H1 (cell line): ENCODE measurements around the gene SBK1. TPM values are rescaled to one million over a fixed set of nuclear protein-coding genes. Genes with fewer than 3 reads are reported as not detected.
A peak's percentile ranks its signal among the peaks of the same experiment; 100 is the strongest.

Experiments
- CTCF ChIA-PET: fragments of 300-600 bp; sonication (Branson Sonifier 250); formaldehyde crosslinking; loops from one replicate; lab custom pipeline; 2021; ENCODE audit not compliant: partially characterized antibody; lab: Charles Lee
- POLR2A ChIA-PET: fragments of 300-600 bp; sonication (Branson Sonifier 250); formaldehyde crosslinking; loops from one replicate; lab custom pipeline; 2021; ENCODE audit warnings: inconsistent platforms; ENCODE audit not compliant: partially characterized antibody; lab: Charles Lee
- DNase-seq, 2 experiments: peaks; one replicate each; pipeline versions ENCODE4 v3.0.0 to v3.0.0-alpha.2; 2010 to 2022; ENCODE audit warnings: low spot score in 2 of 2, low read depth in 1 of 2, mixed read lengths in 1 of 2
- FAIRE-seq: peaks from 2 replicates; lab custom pipeline; 2011; peaks lifted over from hg19 to GRCh38; lab: Jason Lieb, UNC
- H2AFZ ChIP-seq: 2 replicates; pipeline ENCODE4 v1.8.1; 2012; ENCODE audit warnings: low read length, inconsistent platforms
- H2AK5ac ChIP-seq: 2 replicates; pipeline ENCODE4 v1.6.1; 2013; ENCODE audit warnings: low read depth, low read length
- H2BK120ac ChIP-seq: replicated peaks from 2 replicates; pipeline ENCODE3; 2013; ENCODE audit warnings: low read depth, low read length, inconsistent platforms
- H2BK12ac ChIP-seq: 2 replicates; pipeline ENCODE4 v1.6.1; 2013; ENCODE audit warnings: low read depth, low read length
- H2BK15ac ChIP-seq: 2 replicates; pipeline ENCODE4 v1.6.1; 2013; ENCODE audit warnings: low read length
- H2BK20ac ChIP-seq: 2 replicates; pipeline ENCODE4 v1.6.1; 2013; ENCODE audit warnings: low read length
- H2BK5ac ChIP-seq: 2 replicates; pipeline ENCODE4 v1.6.1; 2013; ENCODE audit warnings: low read depth, low read length
- H3K14ac ChIP-seq: 2 replicates; pipeline ENCODE4 v1.6.1; 2013; ENCODE audit warnings: inconsistent platforms; ENCODE audit not compliant: insufficient read length
- H3K18ac ChIP-seq: 2 replicates; pipeline ENCODE4 v1.6.1; 2013; ENCODE audit warnings: low read length; ENCODE audit errors: extremely low read depth
- H3K23ac ChIP-seq: 2 replicates; pipeline ENCODE4 v1.6.1; 2013; ENCODE audit warnings: inconsistent platforms; ENCODE audit not compliant: insufficient read length
- H3K23me2 ChIP-seq: 2 replicates; pipeline ENCODE4 v1.6.1; 2013; ENCODE audit warnings: low read depth, low read length
- H3K27ac ChIP-seq: 2 replicates; pipeline ENCODE4 v1.6.1; 2011; ENCODE audit warnings: low read depth, low read length, inconsistent platforms
- H3K27me3 ChIP-seq, 4 experiments: replicated peaks in 1 of 4; 1 replicate in 1 of 4; 2 replicates in 3 of 4; pipeline versions ENCODE4 v1.6.1 to v1.8.1; 2011 to 2013; ENCODE audit warnings: low read length in 3 of 4, mild to moderate bottlenecking in 3 of 4, inconsistent platforms in 2 of 4, mixed read lengths in 2 of 4, moderate library complexity in 1 of 4; ENCODE audit not compliant: control insufficient read depth in 3 of 4, insufficient read depth in 3 of 4; ENCODE audit errors: extremely low read depth in 1 of 4
- H3K36me3 ChIP-seq, 4 experiments: 2 replicates each; pipeline versions ENCODE4 v1.6.1 to v1.8.1; 2011 to 2013; ENCODE audit warnings: mild to moderate bottlenecking in 4 of 4, low read length in 3 of 4, moderate library complexity in 2 of 4, control low read depth in 1 of 4, inconsistent platforms in 1 of 4; ENCODE audit not compliant: insufficient read depth in 4 of 4, control insufficient read depth in 2 of 4
- H3K4ac ChIP-seq: replicated peaks from 2 replicates; pipeline ENCODE3; 2013; ENCODE audit warnings: low read length, low read depth, mixed read lengths, inconsistent platforms; ENCODE audit not compliant: insufficient read length
- H3K4me1 ChIP-seq, 4 experiments: replicated peaks in 1 of 4; 1 replicate in 1 of 4; 2 replicates in 3 of 4; pipeline versions ENCODE4 v1.6.1 to v1.8.1; 2011 to 2013; ENCODE audit warnings: low read length in 3 of 4, inconsistent platforms in 2 of 4, mixed read lengths in 1 of 4; ENCODE audit not compliant: insufficient read depth in 4 of 4, control insufficient read depth in 3 of 4
- H3K4me2 ChIP-seq, 2 experiments: 2 replicates each; pipeline versions ENCODE4 v1.6.1 to v1.8.1; 2011 to 2013; ENCODE audit warnings: low read depth in 2 of 2, low read length in 2 of 2, control low read depth in 1 of 2, inconsistent platforms in 1 of 2, mild to moderate bottlenecking in 1 of 2; ENCODE audit not compliant: insufficient read depth in 1 of 2
- H3K4me3 ChIP-seq, 4 experiments: fragments of 200-600, 300-600 bp in 1 of 4; sonication (generic), shearing (Covaris generic), sonication (Bioruptor Twin) in 1 of 4; 2 replicates each; pipeline versions ENCODE4 v1.5.1 to v1.8.1; 2011 to 2016; ENCODE audit warnings: low read length in 4 of 4, low read depth in 3 of 4, control low read depth in 2 of 4, inconsistent platforms in 2 of 4, mild to moderate bottlenecking in 2 of 4, mixed read lengths in 1 of 4, moderate library complexity in 1 of 4; ENCODE audit not compliant: insufficient read depth in 2 of 4; ENCODE audit errors: extremely low read depth in 1 of 4
- H3K56ac ChIP-seq: replicated peaks from 2 replicates; pipeline ENCODE3; 2013; ENCODE audit warnings: low read depth, mild to moderate bottlenecking, mixed read lengths, low read length, inconsistent platforms; ENCODE audit not compliant: insufficient read length
- H3K79me1 ChIP-seq: 2 replicates; pipeline ENCODE4 v1.6.1; 2013; ENCODE audit warnings: low read depth, low read length, control low read depth
- H3K79me2 ChIP-seq, 2 experiments: 2 replicates each; pipeline versions ENCODE4 v1.6.1 to v1.8.1; 2012 to 2013; ENCODE audit warnings: low read length in 2 of 2, mild to moderate bottlenecking in 2 of 2, inconsistent platforms in 1 of 2; ENCODE audit not compliant: insufficient read depth in 2 of 2, control insufficient read depth in 1 of 2
- H3K9ac ChIP-seq, 4 experiments: replicated peaks in 1 of 4; 1 replicate in 1 of 4; 2 replicates in 3 of 4; pipeline versions ENCODE4 v1.6.1 to v1.8.1; 2011 to 2013; ENCODE audit warnings: low read depth in 3 of 4, low read length in 3 of 4, control low read depth in 2 of 4, mild to moderate bottlenecking in 2 of 4, moderate library complexity in 2 of 4, inconsistent platforms in 1 of 4; ENCODE audit errors: extremely low read depth in 1 of 4
- H3K9me3 ChIP-seq, 2 experiments: 2 replicates each; pipeline versions ENCODE4 v1.6.1 to v1.8.1; 2012 to 2013; ENCODE audit warnings: mild to moderate bottlenecking in 2 of 2, moderate library complexity in 2 of 2, control low read depth in 1 of 2, inconsistent platforms in 1 of 2, low read depth in 1 of 2, low read length in 1 of 2, mixed read lengths in 1 of 2; ENCODE audit not compliant: insufficient read depth in 2 of 2
- H4K20me1 ChIP-seq, 2 experiments: replicated peaks in 1 of 2; 2 replicates each; pipeline versions ENCODE3 to v1.8.1; 2011 to 2013; ENCODE audit warnings: inconsistent platforms in 2 of 2, low read length in 2 of 2, mild to moderate bottlenecking in 1 of 2; ENCODE audit not compliant: insufficient read depth in 2 of 2, control insufficient read depth in 1 of 2
- H4K5ac ChIP-seq: 2 replicates; pipeline ENCODE4 v1.6.1; 2013; ENCODE audit warnings: low read length, low read depth, mixed read lengths, inconsistent platforms; ENCODE audit not compliant: insufficient read length
- H4K8ac ChIP-seq: 2 replicates; pipeline ENCODE4 v1.8.0; 2013; ENCODE audit warnings: mild to moderate bottlenecking, moderate library complexity, low read length, inconsistent platforms; ENCODE audit not compliant: insufficient read depth; ENCODE audit errors: extremely low read depth
- H4K91ac ChIP-seq: replicated peaks from 2 replicates; pipeline ENCODE3; 2013; ENCODE audit warnings: low read length, mixed read lengths, inconsistent platforms; ENCODE audit not compliant: insufficient read length
- BRCA1 ChIP-seq: IDR thresholded peaks from 2 replicates; pipeline ENCODE4 v1.6.1; 2012; ENCODE audit warnings: low read depth, low read length, improper control_type of control experiment
- EGR1 ChIP-seq: IDR thresholded peaks from 2 replicates; pipeline ENCODE4 v1.6.1; 2011; ENCODE audit warnings: low read depth, low read length, borderline replicate concordance
- KDM5A ChIP-seq: fragments of 200-600 bp; IDR thresholded peaks from 2 replicates; pipeline ENCODE4 v1.7.1; 2012; ENCODE audit warnings: mild to moderate bottlenecking, low read length, inconsistent platforms, mixed read lengths
- POU5F1 ChIP-seq: IDR thresholded peaks from 2 replicates; pipeline ENCODE4 v1.6.1; 2011; ENCODE audit warnings: low read depth, mild to moderate bottlenecking, low read length, moderate library complexity
- SP2 ChIP-seq: IDR thresholded peaks from 2 replicates; pipeline ENCODE4 v1.6.1; 2012; ENCODE audit warnings: mild to moderate bottlenecking, low read length, inconsistent platforms
- TEAD4 ChIP-seq: IDR thresholded peaks from 2 replicates; pipeline ENCODE4 v1.6.1; 2012; ENCODE audit warnings: low read depth, low read length, inconsistent platforms, mixed read lengths
- WGBS, 2 experiments: shearing (Covaris generic) in 1 of 2; methylation state at CpG; one replicate each; pipeline versions ENCODE4 v1.1.6 to v1.1.7; 2013 to 2015; ENCODE audit warnings: low lambda C conversion rate in 2 of 2, mixed read lengths in 2 of 2, inconsistent platforms in 1 of 2, low coverage in 1 of 2, missing lambda C conversion rate in 1 of 2; ENCODE audit not compliant: insufficient replicate concordance in 2 of 2, insufficient coverage in 1 of 2, insufficient read length in 1 of 2; ENCODE audit errors: extremely low coverage in 1 of 2, missing lambda C conversion rate in 1 of 2; 5-methylcytosine and 5-hydroxymethylcytosine counted together
- polyA plus RNA-seq, 7 experiments: library from polyadenylated mRNA; depleted of rRNA in 3 of 7; stranded (reverse) in 5 of 7; unstranded in 2 of 7; fragments of >200 nt in 5 of 7; fragments of 200-250 nt in 2 of 7; gene quantifications; 1 replicate in 5 of 7; 2 replicates in 1 of 7; 4 replicates in 1 of 7; pipeline versions ENCODE4 v1.2.1 to v1.2.3, GENCODE V29; 2011 to 2013; ENCODE audit warnings: missing spikeins in 2 of 7, mixed read lengths in 2 of 7
- total RNA-seq: library from RNA; stranded (reverse); fragmentation: NEBNext Ultra II Directional; extraction: Animal tissue kit (Norgen Biotek cat#: 25700); gene quantifications from 2 replicates; pipeline ENCODE4 v1.2.1, GENCODE V29; 2021
- TF ChIP-seq, protein P1 (sequence below), 3 experiments: IDR thresholded peaks; 1 replicate in 2 of 3; 2 replicates in 1 of 3; pipeline versions ENCODE4 v1.5.1 to v1.6.1; 2011; ENCODE audit warnings: low read length in 3 of 3, mild to moderate bottlenecking in 3 of 3, inconsistent platforms in 2 of 3, low read depth in 1 of 3, moderate library complexity in 1 of 3; ENCODE audit not compliant: insufficient read depth in 1 of 3; ENCODE audit errors: control extremely low read depth in 1 of 3

Gene SBK1
- total and polyA plus RNA-seq, 2 of the 8 experiments (the other 6 are each of a cell fraction or from before 2014, with no cell fraction given) = 18.2 to 73.9 TPM

- TF ChIP-seq POU5F1 = no peak
- no peak for TF ChIP-seq TEAD4
- no peak for TF ChIP-seq SP2
- TF ChIP-seq, protein P1, sequence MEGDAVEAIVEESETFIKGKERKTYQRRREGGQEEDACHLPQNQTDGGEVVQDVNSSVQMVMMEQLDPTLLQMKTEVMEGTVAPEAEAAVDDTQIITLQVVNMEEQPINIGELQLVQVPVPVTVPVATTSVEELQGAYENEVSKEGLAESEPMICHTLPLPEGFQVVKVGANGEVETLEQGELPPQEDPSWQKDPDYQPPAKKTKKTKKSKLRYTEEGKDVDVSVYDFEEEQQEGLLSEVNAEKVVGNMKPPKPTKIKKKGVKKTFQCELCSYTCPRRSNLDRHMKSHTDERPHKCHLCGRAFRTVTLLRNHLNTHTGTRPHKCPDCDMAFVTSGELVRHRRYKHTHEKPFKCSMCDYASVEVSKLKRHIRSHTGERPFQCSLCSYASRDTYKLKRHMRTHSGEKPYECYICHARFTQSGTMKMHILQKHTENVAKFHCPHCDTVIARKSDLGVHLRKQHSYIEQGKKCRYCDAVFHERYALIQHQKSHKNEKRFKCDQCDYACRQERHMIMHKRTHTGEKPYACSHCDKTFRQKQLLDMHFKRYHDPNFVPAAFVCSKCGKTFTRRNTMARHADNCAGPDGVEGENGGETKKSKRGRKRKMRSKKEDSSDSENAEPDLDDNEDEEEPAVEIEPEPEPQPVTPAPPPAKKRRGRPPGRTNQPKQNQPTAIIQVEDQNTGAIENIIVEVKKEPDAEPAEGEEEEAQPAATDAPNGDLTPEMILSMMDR (IDR thresholded peaks at IDR 0.05; ENCODE audit: control extremely low read depth in 1 of 3, insufficient read depth in 1 of 3, low read depth in 1 of 3, low read length in 3 of 3) = no peak
- no peak for TF ChIP-seq BRCA1
- TF ChIP-seq EGR1 = no peak
- TF ChIP-seq KDM5A = no peak
- H2BK15ac ChIP-seq = no peak overlapping the region
- no peak overlapping the region for H3K4me3 ChIP-seq
- no peak overlapping the region for H2BK5ac ChIP-seq
- no peak overlapping the region for H2AFZ ChIP-seq
- 0 out of 2 replicates have a peak overlapping the region, but pooled peaks have one; percentile 3 for H4K8ac ChIP-seq
- H3K23ac ChIP-seq = no peak overlapping the region
- H3K56ac ChIP-seq = no peak overlapping the region
- H3K4me1 ChIP-seq = no peaks in the 10 kb centered on the region; a peak in 1 of 7 replicates
- H3K18ac ChIP-seq = no peak overlapping the region
- H4K20me1 ChIP-seq = peaks cover 11 to 31% of the 10 kb centered on the region in 2 experiments
- peaks cover 20% of the 10 kb centered on the region for H3K79me1 ChIP-seq
- H3K36me3 ChIP-seq = peaks cover 0 to 5% (median 0%) of the 10 kb centered on the region in 4 experiments; a peak in 4 of 8 replicates
- no peak overlapping the region for H3K27ac ChIP-seq
- no peak overlapping the region for H2AK5ac ChIP-seq
- no peaks in the 10 kb centered on the region for H3K23me2 ChIP-seq
- H3K9ac ChIP-seq = no peak overlapping the region
- FAIRE-seq = no peak
- H3K14ac ChIP-seq = no peak overlapping the region
- H3K4me2 ChIP-seq = no peak overlapping the region
- no peak overlapping the region for H4K91ac ChIP-seq
- no peak overlapping the region for H2BK120ac ChIP-seq
- no peak overlapping the region for H3K4ac ChIP-seq
- H3K79me2 ChIP-seq = peaks cover 0 to 31% of the 10 kb centered on the region in 2 experiments; a peak in 2 of 4 replicates
- CTCF ChIA-PET = interaction anchor here (0.6 to 4.5 kb wide), 7 partner anchors 9 to 71 kb away, joined by 3 to 22 read pairs (median 11); no protein-coding TSS in a partner anchor
- DNase-seq = no peak
- POLR2A ChIA-PET = interaction anchor here (1.1 to 2.3 kb wide), 3 partner anchors 14 to 29 kb away, joined by 3 to 5 read pairs (median 4); no protein-coding TSS in a partner anchor
- H2BK20ac ChIP-seq = no peak overlapping the region
- H3K9me3 ChIP-seq = no peaks in the 10 kb centered on the region
- no peak overlapping the region for H4K5ac ChIP-seq
- no peak overlapping the region for H2BK12ac ChIP-seq
- H3K27me3 ChIP-seq = no peaks in the 10 kb centered on the region
- WGBS, 2 experiments = 95% methylated on average over 10 of the region's 10 CpGs; no CpG with 5 or more reads in 1 of the 2 experiments
Observed at GRCh38 chr16:28312327-28312726, 20.0 kb downstream of the SBK1 start.
